HG03571 (cell line): ENCODE data around the gene NHEJ1.

Experiments used
- ATAC-seq: cut with Tn5 transposase; IDR thresholded peaks from one replicate; pipeline ENCODE4 v1.9.1; 2021; ENCODE audit not compliant: unreplicated experiment

NHEJ1 gene

DNA sequence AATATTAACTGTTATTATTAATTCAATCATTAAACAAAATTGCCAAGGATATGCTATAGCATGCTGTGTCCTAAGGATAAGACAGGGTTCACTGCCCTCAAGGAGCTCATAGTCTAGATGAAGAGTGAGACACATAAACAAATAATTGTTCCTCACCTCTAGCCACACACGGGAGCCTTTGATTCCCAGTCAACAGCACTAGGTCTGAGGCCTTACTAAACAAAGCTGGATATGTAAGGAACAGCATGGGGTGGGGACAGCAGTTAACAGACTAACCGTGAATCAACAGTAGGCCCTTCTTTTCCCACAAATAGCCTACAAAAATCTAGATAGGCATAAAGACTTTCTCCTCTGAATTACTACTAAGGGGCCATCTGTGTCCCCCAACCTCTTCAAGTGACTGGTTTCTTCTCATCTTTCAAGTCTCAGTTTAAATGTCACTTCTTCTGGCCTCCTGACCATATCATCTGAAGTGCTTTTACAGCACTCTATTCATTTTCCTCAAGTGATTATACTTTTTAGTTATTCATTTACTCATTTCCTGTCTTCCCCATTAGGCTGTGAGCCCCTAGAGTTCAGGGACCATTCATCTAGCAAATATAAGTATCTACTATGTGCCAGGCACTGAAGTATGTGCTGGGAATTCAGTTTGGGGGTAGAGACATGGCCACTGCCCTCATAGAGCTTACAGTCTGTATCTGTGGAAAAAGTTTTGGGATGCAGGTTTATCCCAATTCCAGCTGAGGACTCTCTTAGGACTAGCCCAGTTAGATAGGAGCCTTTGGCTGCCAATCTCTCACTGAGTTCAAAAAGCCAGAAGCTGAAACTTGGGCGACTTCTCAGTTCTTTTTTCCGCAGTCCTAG, 69.9 kb downstream of the NHEJ1 start:
- no peak for ATAC-seq

DNA sequence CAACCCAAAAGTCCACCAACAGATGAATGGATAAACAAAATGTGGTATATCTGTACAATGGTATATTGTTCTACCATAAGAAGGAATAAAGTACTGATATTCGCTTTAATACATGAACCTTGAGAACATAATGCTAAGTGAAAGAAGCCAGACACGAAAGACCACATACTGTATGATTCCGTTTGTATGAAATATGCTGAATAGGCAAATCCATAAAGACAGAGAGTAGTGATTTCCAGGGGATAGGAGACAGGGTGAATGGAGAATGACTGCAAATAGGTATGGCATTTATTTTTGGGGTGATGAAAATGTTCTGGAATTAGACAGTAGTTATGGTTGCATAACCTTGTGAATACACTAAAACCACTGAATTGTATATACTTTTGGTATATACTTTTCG, 71.3 kb downstream of the NHEJ1 start:
- ATAC-seq: no peak

GRCh38 chr2:219087848-219088247, 72.8 kb downstream of the NHEJ1 start:
- ATAC-seq: no peak

DNA sequence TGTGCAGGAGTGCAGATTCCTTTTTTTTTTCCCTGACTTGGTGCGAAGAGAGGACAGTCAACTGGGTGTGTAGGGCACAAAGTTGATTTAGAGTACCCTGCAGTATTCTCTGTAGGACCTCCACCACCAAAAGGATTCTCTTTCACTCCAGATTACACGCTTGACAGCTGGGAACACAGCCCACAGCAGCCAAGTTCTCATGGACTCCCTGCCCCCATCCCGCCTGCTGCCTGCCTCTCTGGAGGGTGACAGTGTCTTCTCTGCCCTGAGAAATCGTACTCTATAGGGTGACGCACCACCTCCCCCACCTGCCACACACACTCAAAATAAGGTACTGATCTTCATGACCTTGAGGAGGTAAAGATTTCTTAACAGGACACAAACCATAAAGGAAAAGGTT, 73.3 kb downstream of the NHEJ1 start:
- no peak for ATAC-seq

GRCh38 chr2:219086196-219086595, 74.4 kb downstream of the NHEJ1 start:
- no peak for ATAC-seq

- ATAC-seq: no peak
Observed at GRCh38 chr2:219084791-219085190, 75.8 kb downstream of the NHEJ1 start.

GRCh38 chr2:219082332-219082958, 78.2 kb downstream of the NHEJ1 start:
- no peak for ATAC-seq

DNA sequence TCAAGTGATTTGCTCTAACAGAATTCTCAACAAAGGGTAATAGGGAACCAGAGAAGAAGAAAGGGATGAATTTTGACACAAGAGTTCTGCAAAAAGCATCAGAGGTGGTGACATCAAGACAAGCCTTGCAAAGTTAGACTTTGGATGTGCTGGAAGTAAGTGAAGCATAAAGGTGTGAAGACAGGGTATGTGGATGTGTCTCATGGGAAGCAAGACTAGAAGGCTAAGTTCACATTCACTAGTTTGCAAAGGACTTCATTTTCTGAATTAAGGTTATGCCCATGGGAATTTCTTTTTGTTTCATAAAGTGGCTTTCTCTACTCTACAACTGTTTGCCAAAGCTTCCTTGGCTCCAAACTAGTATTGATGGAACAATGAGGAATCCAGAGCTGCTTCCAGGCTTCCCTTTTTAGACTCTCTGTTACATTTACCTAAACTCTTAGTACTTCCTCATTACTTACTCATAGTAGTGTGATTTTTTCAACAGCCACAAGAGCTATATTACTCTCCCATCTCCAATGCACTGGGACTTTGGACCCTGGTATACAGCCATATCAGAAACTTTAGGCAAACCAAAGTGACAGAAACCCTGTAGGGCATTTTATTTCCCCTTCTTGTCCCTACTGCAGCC, 78.8 kb downstream of the NHEJ1 start:
- no peak for ATAC-seq

GRCh38 chr2:219081096-219081495, 79.5 kb downstream of the NHEJ1 start:
- no peak for ATAC-seq

- ATAC-seq: no peak
Observed at GRCh38 chr2:219079417-219079816, 81.2 kb downstream of the NHEJ1 start.

DNA sequence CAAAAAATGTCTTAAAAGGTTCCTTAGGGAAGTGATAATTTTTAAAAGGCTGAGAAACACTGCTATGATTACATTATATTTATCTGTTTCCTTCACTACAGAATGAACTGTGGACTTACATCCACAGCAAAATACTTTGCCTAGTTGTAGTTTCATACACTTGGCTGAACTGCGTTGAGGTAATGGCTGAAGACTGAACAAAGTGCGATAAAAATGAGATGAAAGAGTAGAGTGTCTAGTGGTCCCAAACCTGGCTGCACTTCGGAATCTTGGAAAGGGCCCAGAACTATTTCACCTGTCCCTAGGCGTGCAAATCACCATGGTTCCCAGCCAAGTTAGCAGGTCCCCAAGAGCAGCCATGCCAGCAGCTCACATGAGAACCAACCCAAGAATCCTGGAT, 81.7 kb downstream of the NHEJ1 start:
- no peak for ATAC-seq

GRCh38 chr2:219078126-219078525, 82.5 kb downstream of the NHEJ1 start:
- no peak for ATAC-seq

DNA sequence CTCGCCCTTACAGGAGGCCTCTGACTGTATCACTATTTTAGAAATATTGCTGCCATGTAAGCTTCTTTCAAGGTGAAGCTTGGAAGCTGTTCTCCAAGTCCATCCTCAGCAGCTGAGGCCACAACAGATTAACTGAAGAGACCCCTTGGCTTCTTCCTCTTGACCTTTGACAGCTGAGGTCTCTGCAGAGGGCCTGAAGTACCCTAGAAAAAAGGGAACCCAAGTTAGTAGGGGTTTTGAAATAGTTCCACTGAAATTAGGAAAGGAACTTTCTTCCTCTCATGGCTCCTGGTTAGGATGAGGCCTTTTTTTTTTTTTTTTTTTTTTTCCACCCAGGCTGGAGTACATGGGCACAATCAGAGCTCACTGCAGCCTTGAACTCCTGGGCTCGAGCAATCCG, 84.4 kb downstream of the NHEJ1 start:
- no peak for ATAC-seq

DNA sequence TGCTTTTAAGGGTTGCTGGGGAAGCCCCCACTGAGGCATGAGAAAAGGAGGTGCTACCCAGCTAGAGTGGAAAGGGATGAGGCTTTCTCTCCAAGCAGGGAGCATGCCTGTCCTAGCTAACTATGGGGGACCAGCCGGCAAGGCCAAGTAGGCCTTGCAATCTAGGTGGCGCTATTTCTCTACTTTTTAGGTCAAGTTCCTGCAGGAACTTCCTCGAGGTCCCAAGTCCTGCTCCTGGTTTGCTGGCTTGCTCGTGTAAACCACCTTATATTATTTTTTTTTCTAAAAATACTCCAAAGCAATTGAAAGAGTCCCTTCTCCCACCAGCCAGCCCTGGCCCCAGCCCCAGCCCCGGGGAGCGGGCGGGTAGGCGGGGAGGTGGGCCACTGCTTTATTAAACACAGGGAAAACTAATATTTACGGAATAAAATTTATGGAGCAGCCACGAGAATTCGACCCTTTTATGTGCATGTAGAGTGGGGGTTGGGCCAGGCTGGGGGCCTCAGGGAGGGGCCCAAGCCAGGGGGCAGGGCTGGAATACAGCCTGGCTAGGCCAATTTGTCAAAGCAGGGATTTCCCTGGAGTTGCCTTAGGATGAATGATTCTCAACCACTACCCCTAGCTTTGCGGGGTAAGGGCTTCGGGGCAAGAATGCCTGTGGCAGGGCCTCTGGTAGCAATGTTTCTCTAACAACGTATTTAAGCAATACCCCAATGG, 87.0 kb downstream of the NHEJ1 start:
- no peak for ATAC-seq

DNA sequence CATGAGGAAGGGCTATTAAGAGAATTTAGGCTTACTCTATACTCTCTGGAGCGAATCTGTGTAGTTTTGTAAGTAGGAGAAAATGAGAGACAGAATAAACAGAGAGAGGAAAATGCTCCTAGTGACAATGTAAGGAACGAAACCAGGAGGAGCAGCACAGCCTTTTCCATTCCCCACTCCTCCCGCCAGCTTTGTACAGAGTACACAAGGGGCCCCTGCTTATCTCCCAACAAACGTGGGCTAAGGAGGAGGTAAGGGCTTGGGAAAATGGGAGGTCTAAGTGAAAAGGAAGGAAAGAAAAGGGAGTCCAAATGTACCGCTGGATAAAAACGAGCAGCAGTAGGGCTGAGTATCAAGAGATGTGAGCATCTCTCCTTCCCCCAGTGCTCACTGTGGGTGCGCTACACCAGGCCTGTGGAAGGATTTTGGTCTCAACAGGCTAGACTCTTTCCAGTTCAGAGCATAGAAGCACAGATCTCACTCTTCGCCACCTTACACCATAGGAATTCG, 87.8 kb downstream of the NHEJ1 start:
- ATAC-seq: no peak

DNA sequence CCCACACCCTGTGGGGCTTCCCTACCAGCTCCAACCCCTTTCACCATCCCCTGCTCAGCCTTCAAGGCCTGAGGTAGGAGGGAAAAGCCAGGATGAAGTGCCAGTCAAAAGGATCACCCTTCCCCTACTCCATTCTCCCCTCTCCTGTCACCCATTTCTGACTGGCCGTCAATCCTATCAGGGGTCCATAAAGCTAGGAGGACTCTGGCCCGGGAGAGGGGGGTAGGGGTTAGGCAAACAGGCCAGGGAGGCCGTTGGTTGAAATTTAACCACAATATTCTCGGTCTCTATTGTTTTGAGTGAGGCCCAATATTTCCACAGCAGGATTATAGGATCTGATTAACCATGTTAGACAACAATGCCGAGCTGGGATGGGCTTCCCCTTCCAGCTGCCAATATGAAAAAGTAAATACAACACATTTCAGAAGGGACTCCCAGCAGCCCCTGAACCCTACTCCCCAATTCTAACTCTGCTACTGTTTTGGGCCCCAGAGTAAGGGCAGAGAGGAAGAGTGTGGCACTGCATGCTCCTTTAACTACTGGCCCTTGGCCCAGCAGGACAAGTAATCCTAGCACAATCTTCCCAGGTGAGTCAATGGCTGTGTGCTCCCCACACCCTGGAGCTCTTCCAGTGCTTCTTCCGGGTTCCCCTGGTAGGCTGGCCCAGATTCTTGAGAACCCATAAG, 89.3 kb downstream of the NHEJ1 start:
- no peak for ATAC-seq

GRCh38 chr2:219065484-219065883, 95.1 kb downstream of the NHEJ1 start:
- ATAC-seq: no peak

DNA sequence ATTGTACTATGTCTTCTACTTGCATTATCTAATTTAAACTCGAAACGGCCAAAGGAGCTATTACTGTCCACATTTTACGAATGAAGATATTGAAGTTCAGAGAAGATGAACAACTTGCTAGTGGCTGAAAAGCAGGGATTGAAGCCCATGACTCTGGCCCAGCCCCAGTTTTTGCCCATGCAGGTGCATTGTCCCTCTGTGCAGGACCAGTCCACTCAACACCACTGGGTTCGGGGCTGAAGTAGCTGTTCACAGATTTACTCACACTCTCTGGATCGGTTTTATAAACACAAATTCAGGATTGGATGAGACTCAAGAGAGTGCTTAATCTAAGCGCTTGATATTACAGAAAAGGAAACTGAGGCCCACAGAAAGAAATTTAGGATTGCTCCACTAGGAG, 98.5 kb downstream of the NHEJ1 start:
- ATAC-seq: no peak

GRCh38 chr2:219060821-219061791, 99.5 kb downstream of the NHEJ1 start, which contains the start of gene IHH:
TSS of gene IHH (minus strand) at chr2:219060921. CDS start at chr2:219060467, 454 bp downstream.
- no peak for ATAC-seq
